ENCODE measurements around the gene SSU72.

DNA sequence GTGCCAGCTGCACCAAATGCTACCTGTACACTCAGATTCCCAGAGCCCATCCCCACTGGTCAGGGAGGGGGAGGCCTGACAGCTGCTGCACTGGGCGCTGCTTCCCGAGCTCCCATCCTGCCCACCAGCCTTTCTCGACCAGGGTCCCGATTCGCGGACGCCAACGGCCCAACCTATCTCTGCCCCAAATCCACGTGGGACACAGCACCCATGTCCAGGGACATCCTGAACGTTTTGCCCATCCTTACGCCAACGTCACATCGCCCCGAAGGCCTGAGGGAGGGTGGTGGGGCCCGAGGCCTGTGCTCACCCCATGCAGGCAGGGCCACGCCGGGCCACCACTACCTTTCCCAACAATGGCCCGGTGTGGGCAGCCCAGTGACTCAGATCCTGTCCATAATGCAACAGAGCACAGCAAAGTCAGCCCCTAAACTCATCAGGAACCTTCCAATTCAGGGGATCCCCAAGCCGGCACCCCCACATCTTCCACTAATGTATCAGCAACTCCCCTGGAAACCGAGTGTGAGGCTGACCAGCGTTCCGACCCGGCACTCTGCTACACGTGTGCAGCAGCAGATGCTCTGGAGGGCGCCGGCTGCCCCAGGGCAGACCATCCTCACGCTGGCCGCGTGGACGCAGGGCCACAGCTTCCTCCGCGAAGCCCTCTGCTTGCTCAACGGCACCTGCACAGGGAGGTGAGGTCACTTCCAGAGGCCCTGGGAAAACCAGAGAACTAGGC is 23.0 kb downstream of the SSU72 start:
- no peak for TF ChIP-seq GATA3 (IDR thresholded peaks at IDR 0.05; ENCODE audit: low read depth, low read length)
- no peak for TF ChIP-seq GATA2 (IDR thresholded peaks at IDR 0.05; ENCODE audit: low read depth, low read length)

All from SH-SY5Y (cell line).